OCI-M2 (cell line): ENCODE data around the gene DCUN1D3.
"Not testable (repeated sequence)": the region's sequence is repeated elsewhere in the genome, so short reads cannot be mapped to it uniquely, and the experiment has no call there.

Source experiments
- DNase-seq: peaks from one replicate; lab custom pipeline; 2025; ENCODE audit not compliant: unreplicated experiment; lab: John Stamatoyannopoulos, UW

DCUN1D3 gene

DNA sequence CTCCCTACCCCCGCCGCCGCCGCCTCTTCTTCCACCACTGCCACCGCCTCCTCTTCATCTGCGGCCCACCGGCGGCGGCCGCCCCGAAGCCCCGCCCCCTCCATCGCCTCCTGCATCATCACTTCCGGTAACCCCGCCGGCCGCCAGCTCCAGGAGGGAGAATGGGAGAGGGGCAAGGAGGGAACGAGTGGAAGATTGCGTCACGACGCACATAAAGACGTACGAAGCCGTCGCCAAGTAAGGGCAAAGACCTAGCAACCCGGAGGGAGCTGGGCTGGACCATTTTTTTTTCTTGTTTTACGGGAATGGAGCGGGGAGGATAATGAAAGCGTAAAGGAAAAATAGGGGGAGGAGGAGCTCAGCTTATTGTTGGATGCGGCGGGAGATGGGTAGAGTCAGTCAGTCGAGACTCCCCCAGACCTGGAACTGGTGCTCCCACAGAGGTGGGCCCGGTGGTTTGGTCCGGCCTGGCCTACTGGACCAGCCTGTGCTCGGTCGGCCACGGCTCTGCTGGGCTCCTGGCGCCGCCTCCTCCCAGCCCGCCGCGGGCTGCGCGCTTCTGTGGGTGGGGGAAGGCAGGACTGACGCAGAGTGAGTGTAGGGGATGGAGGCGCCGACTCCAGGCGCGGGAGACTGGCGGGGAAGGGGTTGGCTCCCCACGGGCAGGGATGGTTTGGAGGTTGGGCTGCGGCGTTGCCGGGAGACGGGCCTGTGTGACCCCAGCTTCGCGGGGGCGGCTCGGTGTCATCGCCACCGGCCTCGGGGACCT is at the start of gene DCUN1D3, which contains the start of gene LYRM1:
Gene DCUN1D3 (minus strand): TSS at position 60 of the 769 bp plus-strand sequence. CDS start 37,820 bp downstream, outside the sequence.
Gene LYRM1 (plus strand): TSS at position 473 of the 769 bp plus-strand sequence. CDS start 14,785 bp downstream, outside the sequence.
- DNase-seq = peak; percentile 60

GRCh38 chr16:20949660-20950059 is 49.5 kb upstream of the DCUN1D3 start:
- DNase-seq = no peak

- DNase-seq = no peak
These were observed 48.3 kb upstream of the DCUN1D3 start for GRCh38 chr16:20948444-20948843.

DNA sequence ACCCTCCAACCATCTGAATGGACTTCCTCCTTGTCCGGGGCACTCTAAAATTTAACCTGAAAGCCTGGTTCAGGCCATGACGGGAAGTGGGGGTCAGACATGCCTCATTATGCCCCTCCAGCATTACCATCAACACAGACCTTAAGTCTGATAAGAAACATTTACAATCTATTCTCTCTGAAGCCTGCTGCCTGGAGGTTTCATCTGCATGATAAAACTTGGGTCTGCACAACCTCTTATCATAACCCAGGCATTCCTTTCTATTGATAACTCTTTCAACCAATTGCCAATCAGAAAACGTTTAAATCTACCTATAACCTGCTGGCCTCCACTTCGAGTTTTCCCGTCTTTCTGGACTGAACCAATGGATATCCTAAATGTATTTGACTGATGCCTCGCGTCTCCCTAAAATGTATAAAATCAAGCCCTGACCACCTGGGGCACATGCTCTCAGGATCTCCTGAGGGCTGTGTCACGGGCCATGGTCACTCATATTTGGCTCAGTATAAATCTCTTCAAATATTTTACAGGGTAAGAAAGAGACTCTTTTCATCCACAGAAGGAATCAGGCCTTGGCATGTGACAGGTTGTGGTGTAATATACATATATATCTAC is 46.0 kb upstream of the DCUN1D3 start:
- no peak for DNase-seq

- DNase-seq = not testable (repeated sequence)
These were observed 45.4 kb upstream of the DCUN1D3 start for GRCh38 chr16:20945575-20945875.

- DNase-seq = no peak
These were observed 44.9 kb upstream of the DCUN1D3 start for GRCh38 chr16:20944861-20945574.

GRCh38 chr16:20942256-20942655 is 42.1 kb upstream of the DCUN1D3 start:
- no peak for DNase-seq

DNA sequence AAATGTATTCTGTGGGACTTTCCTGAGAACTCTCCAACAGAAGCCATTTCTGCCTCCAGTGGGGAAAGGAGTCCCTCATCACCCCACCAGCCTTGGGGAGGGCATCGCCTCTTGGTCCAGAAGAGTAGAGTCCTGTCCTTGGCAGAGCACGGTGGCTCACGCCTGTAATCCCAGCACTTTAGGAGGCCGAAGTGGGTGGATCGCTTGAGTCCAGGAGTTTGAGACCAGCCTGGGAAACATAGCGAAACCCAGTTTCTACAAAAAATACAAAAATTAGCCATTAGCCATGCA is 41.4 kb upstream of the DCUN1D3 start:
- no peak for DNase-seq

DNA sequence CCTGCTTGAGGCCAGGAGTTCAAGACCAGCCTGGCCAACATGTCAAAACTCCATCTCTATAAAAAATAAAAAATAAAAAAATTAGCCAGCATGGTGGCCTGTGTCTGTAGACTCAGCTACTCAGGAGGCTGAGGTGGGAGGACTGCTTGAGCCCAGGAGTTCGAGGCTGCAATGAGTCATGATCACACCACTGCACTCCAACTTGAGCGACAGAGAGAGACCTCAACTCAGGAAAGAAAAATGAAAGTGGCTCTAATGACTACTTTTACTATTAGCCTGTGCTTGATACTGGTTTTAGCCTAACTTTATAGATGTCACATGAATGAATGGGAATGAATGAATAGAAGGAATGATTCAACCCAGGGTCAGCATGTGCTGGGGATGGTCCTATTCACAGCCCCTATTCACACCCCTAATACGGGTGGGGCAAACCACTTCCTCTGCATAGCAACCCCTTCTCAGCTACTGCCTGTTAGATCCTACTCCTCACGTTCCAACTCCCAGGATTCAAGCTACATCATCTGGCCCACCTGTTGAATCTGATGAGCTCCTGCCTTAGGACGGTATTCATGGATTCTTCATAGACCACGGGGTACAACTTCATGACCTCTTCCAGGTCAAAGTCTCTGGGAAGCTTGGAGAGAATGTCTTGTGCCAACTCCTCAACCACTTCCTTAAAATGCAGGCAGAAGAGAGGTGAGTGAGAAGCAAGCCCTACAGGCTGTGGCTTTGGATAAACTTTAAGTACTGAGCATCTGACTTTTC is 40.9 kb upstream of the DCUN1D3 start:
- no peak for DNase-seq

GRCh38 chr16:20939611-20940010 is 39.5 kb upstream of the DCUN1D3 start:
- DNase-seq = no peak

DNA sequence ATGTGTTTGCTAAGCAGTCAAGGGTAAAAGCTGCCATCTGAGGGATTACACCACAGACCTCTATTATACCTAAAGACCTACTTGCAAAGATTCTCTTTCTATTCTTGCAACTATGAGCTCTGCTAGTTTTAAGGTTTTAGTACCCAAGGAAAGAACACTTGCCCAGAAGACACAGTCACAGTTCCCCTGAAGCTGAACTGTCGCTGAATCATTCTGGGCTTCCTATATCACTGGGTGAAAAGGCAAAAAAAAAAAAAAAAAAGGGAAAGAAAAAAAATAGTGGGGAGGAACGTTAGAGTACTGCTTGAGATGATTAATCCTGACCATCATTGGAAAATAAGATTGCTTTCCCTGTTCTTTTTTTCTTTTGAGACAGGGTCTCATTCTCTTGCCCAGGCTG is 38.3 kb upstream of the DCUN1D3 start:
- DNase-seq = no peak

GRCh38 chr16:20937736-20938135 is 37.6 kb upstream of the DCUN1D3 start:
- no peak for DNase-seq

DNA sequence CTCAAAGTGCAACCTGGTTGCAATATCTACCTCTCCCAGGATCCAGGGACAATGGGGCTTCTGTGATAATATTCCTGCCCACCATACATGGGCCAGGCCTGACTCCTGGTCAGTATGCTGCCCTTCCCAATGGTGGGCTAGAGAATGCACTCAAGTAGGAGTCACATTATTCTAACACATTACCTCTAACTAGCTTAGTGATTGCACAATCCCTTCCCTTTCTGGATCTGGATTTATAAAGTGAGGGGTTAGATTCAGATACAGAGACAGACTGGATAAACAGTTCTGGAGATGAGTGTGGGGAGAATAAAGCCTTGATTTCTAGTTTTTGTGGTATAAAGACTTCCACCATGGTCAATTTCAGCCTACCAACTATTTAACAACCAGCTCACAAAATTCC is 33.4 kb upstream of the DCUN1D3 start:
- DNase-seq = no peak

GRCh38 chr16:20931066-20931600 is 31.0 kb upstream of the DCUN1D3 start:
- no peak for DNase-seq

DNA sequence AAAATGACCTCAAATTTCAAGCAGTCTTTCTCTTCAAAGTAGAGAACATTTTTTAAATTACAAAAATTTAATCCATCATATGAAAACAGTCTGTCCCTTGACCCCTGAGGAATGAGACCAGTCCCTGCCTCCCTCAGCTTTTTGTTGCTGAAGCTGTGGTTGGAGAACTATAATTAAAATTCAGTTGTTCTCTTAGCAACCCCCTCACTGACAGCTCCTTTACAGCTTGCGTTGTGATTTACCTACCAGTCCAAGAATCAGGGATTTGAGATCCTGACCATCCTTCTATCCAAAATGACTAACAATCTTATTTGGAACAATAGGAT is 30.2 kb upstream of the DCUN1D3 start:
- no peak for DNase-seq

GRCh38 chr16:20929676-20930364 is 29.7 kb upstream of the DCUN1D3 start:
- not testable (repeated sequence) for DNase-seq

GRCh38 chr16:20928774-20929411 is 28.7 kb upstream of the DCUN1D3 start:
- DNase-seq = no peak

GRCh38 chr16:20925751-20926150 is 25.6 kb upstream of the DCUN1D3 start:
- no peak for DNase-seq

- no peak for DNase-seq
These were observed 23.7 kb upstream of the DCUN1D3 start for GRCh38 chr16:20923876-20924275.

GRCh38 chr16:20920799-20921198 is 20.6 kb upstream of the DCUN1D3 start:
- no peak for DNase-seq
